Measurements from ENCODE around the gene METTL18.
"Not testable (repeated sequence)": the region's sequence is repeated elsewhere in the genome, so short reads cannot be mapped to it uniquely, and the experiment has no call there.

The METTL18 gene

GRCh38 chr1:169829671-169830070 is 35.0 kb upstream of the METTL18 start:
- TF ChIP-seq CTCF (conservative IDR thresholded peaks at IDR 0.05; ENCODE audit: low read depth, low read length), result no peak
- DNase-seq (ENCODE audit: low read depth), result no peak
- H3K4me3 ChIP-seq (ENCODE audit: low read depth, low read length), result no peak overlapping the region

- TF ChIP-seq CTCF (conservative IDR thresholded peaks at IDR 0.05; ENCODE audit: low read depth, low read length), result no peak
- H3K4me3 ChIP-seq (ENCODE audit: low read depth, low read length), result no peak overlapping the region
Measured at GRCh38 chr1:169824153-169824552, 29.4 kb upstream of the METTL18 start.

GRCh38 chr1:169821500-169821899 is 26.8 kb upstream of the METTL18 start:
- DNase-seq (ENCODE audit: low read depth), result no peak
- no peak for TF ChIP-seq CTCF (conservative IDR thresholded peaks at IDR 0.05; ENCODE audit: low read depth, low read length)
- H3K4me3 ChIP-seq (ENCODE audit: low read depth, low read length), result no peak overlapping the region

More at GRCh38 chr1:169824153-169824552, 29.4 kb upstream of the METTL18 start:
- DNase-seq (ENCODE audit: low read depth), result no peak

GRCh38 chr1:169816617-169817016 is 21.9 kb upstream of the METTL18 start:
- no peak overlapping the region for H3K4me3 ChIP-seq (ENCODE audit: low read depth, low read length)
- TF ChIP-seq CTCF (conservative IDR thresholded peaks at IDR 0.05; ENCODE audit: low read depth, low read length), result no peak
- no peak for DNase-seq (ENCODE audit: low read depth)

- TF ChIP-seq CTCF (conservative IDR thresholded peaks at IDR 0.05; ENCODE audit: low read depth, low read length), result no peak
- H3K4me3 ChIP-seq (ENCODE audit: low read depth, low read length), result no peak overlapping the region
- DNase-seq (ENCODE audit: low read depth), result no peak
Measured at GRCh38 chr1:169814265-169814664, 19.6 kb upstream of the METTL18 start.

- no peak for TF ChIP-seq CTCF (conservative IDR thresholded peaks at IDR 0.05; ENCODE audit: low read depth, low read length)
- no peak for DNase-seq (ENCODE audit: low read depth)
- no peak overlapping the region for H3K4me3 ChIP-seq (ENCODE audit: low read depth, low read length)
Measured at GRCh38 chr1:169812131-169812530, 17.4 kb upstream of the METTL18 start.

GRCh38 chr1:169811418-169812035 is 16.8 kb upstream of the METTL18 start:
- H3K4me3 ChIP-seq (ENCODE audit: low read depth, low read length); DNase-seq (ENCODE audit: low read depth): not testable (repeated sequence)

All from choroid plexus epithelial cell (primary cell).